GM23338 (cell line): Measurements from ENCODE around the gene TBL3.

ENCODE experiments used
- CREB1 ChIP-seq: fragments of 250-450 bp; sonication (Bioruptor Pico); IDR thresholded peaks from 2 replicates; pipeline ENCODE4 v1.5.0; 2020; ENCODE audit warnings: low read depth, mild to moderate bottlenecking, moderate library complexity
- EZH2 ChIP-seq: fragments of 200-600 bp; sonication (generic); IDR thresholded peaks from one replicate; pipeline ENCODE4 v1.8.0; 2017; ENCODE audit warnings: antibody characterized with exemption, mild to moderate bottlenecking, low read depth; ENCODE audit not compliant: unreplicated experiment
- EZH2phosphoT487 ChIP-seq: fragments of 200-600 bp; sonication (generic); IDR thresholded peaks from one replicate; pipeline ENCODE4 v1.8.1; 2018; ENCODE audit warnings: antibody characterized with exemption; ENCODE audit not compliant: unreplicated experiment
- JUNB ChIP-seq: IDR thresholded peaks from one replicate; pipeline ENCODE4 v1.6.1; 2016; ENCODE audit warnings: antibody characterized with exemption; ENCODE audit not compliant: unreplicated experiment
- POLR2AphosphoS5 ChIP-seq: IDR thresholded peaks from 2 replicates; pipeline ENCODE4 v1.6.1; 2016; ENCODE audit warnings: antibody characterized with exemption, low read depth
- STAT1 ChIP-seq: IDR thresholded peaks from one replicate; pipeline ENCODE4 v1.6.1; 2016; ENCODE audit warnings: antibody characterized with exemption; ENCODE audit not compliant: unreplicated experiment
- ZNF114 ChIP-seq: fragments of 250-450 bp; sonication (Bioruptor Pico); IDR thresholded peaks from 2 replicates; pipeline ENCODE4 v1.5.0; 2020; ENCODE audit warnings: mild to moderate bottlenecking, moderate library complexity
- ZNF331 ChIP-seq: fragments of 250-450 bp; sonication (Bioruptor Pico); IDR thresholded peaks from 2 replicates; pipeline ENCODE4 v1.5.0; 2020; ENCODE audit warnings: low read depth, mild to moderate bottlenecking, moderate library complexity
- TF ChIP-seq, protein P1 (sequence below), 2 experiments: fragments of 200-600 bp in 1 of 2; sonication (generic) in 1 of 2; conservative IDR thresholded peaks; 2 replicates each; pipeline versions ENCODE4 v1.5.1 to v1.6.1; 2016 to 2017; ENCODE audit warnings: antibody characterized with exemption in 2 of 2, low read depth in 2 of 2, mild to moderate bottlenecking in 2 of 2, moderate library complexity in 1 of 2
- TF ChIP-seq, protein P2 (sequence below): IDR thresholded peaks from one replicate; pipeline ENCODE4 v1.6.1; 2018; ENCODE audit warnings: antibody characterized with exemption; ENCODE audit not compliant: unreplicated experiment
- TF ChIP-seq, protein P3 (sequence below): IDR thresholded peaks from 2 replicates; pipeline ENCODE4 v1.6.1; 2016; ENCODE audit warnings: antibody characterized with exemption

DNA sequence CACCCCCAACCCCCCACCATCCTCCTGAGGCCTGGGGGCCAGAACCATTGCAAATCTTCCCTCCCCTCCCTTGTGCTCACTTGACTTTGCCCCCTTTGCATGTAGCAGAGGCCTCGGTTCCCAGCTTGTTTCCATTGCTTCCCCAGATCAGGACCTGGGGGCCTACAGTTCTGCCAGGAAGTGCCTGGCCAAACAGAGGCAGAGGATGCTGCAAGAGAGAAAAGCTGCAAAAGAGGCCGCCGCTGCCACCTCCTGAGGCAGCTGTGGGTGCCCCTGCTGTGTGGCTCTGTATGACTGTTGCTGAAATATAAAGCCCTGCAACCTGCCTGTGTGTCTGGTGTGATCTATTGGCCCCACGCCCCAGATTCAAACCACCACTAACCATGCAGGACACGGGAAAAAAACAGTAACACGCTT, 10.2 kb upstream of the TBL3 start:
- TF ChIP-seq EZH2 (no peak), CREB1 (CRISPR knock-in tag) (no peak), ZNF331 (CRISPR knock-in tag) (no peak), EZH2phosphoT487 (no peak), POLR2AphosphoS5 (no peak), JUNB (no peak), ZNF114 (CRISPR knock-in tag) (no peak), STAT1 (no peak)
- TF ChIP-seq, protein P1, sequence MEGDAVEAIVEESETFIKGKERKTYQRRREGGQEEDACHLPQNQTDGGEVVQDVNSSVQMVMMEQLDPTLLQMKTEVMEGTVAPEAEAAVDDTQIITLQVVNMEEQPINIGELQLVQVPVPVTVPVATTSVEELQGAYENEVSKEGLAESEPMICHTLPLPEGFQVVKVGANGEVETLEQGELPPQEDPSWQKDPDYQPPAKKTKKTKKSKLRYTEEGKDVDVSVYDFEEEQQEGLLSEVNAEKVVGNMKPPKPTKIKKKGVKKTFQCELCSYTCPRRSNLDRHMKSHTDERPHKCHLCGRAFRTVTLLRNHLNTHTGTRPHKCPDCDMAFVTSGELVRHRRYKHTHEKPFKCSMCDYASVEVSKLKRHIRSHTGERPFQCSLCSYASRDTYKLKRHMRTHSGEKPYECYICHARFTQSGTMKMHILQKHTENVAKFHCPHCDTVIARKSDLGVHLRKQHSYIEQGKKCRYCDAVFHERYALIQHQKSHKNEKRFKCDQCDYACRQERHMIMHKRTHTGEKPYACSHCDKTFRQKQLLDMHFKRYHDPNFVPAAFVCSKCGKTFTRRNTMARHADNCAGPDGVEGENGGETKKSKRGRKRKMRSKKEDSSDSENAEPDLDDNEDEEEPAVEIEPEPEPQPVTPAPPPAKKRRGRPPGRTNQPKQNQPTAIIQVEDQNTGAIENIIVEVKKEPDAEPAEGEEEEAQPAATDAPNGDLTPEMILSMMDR (conservative IDR thresholded peaks at IDR 0.05; ENCODE audit: low read depth in 2 of 2) = no peak
- TF ChIP-seq, protein P2, sequence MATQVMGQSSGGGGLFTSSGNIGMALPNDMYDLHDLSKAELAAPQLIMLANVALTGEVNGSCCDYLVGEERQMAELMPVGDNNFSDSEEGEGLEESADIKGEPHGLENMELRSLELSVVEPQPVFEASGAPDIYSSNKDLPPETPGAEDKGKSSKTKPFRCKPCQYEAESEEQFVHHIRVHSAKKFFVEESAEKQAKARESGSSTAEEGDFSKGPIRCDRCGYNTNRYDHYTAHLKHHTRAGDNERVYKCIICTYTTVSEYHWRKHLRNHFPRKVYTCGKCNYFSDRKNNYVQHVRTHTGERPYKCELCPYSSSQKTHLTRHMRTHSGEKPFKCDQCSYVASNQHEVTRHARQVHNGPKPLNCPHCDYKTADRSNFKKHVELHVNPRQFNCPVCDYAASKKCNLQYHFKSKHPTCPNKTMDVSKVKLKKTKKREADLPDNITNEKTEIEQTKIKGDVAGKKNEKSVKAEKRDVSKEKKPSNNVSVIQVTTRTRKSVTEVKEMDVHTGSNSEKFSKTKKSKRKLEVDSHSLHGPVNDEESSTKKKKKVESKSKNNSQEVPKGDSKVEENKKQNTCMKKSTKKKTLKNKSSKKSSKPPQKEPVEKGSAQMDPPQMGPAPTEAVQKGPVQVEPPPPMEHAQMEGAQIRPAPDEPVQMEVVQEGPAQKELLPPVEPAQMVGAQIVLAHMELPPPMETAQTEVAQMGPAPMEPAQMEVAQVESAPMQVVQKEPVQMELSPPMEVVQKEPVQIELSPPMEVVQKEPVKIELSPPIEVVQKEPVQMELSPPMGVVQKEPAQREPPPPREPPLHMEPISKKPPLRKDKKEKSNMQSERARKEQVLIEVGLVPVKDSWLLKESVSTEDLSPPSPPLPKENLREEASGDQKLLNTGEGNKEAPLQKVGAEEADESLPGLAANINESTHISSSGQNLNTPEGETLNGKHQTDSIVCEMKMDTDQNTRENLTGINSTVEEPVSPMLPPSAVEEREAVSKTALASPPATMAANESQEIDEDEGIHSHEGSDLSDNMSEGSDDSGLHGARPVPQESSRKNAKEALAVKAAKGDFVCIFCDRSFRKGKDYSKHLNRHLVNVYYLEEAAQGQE = no peak
- TF ChIP-seq, protein P3, sequence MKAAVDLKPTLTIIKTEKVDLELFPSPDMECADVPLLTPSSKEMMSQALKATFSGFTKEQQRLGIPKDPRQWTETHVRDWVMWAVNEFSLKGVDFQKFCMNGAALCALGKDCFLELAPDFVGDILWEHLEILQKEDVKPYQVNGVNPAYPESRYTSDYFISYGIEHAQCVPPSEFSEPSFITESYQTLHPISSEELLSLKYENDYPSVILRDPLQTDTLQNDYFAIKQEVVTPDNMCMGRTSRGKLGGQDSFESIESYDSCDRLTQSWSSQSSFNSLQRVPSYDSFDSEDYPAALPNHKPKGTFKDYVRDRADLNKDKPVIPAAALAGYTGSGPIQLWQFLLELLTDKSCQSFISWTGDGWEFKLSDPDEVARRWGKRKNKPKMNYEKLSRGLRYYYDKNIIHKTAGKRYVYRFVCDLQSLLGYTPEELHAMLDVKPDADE = no peak
